ENCODE data around the gene TMEM30B.
"Not testable (repeated sequence)": the region's sequence is repeated elsewhere in the genome, so short reads cannot be mapped to it uniquely, and the experiment has no call there.

The TMEM30B gene

GRCh38 chr14:61325166-61325565 lies 44.0 kb upstream of the TMEM30B start:
- H3K4me3 ChIP-seq (replicated peaks in 1 of 2; ENCODE audit: low read depth in 2 of 2, low read length in 2 of 2), result no peak overlapping the region
- DNase-seq (ENCODE audit: low read depth in 2 of 2), result no peak
- TF ChIP-seq CTCF (IDR thresholded peaks at IDR 0.05; ENCODE audit: low read depth, low read length), result no peak

- H3K4me3 ChIP-seq (replicated peaks in 1 of 2; ENCODE audit: low read depth in 2 of 2, low read length in 2 of 2), result no peak overlapping the region
- DNase-seq (ENCODE audit: low read depth in 2 of 2), result no peak
- no peak for TF ChIP-seq CTCF (IDR thresholded peaks at IDR 0.05; ENCODE audit: low read depth, low read length)
Measured at GRCh38 chr14:61323970-61324369, 42.8 kb upstream of the TMEM30B start.

GRCh38 chr14:61322799-61323290 lies 41.7 kb upstream of the TMEM30B start:
- no peak for TF ChIP-seq CTCF (IDR thresholded peaks at IDR 0.05; ENCODE audit: low read depth, low read length)
- peak; percentile 14 to 58 for DNase-seq (ENCODE audit: low read depth in 2 of 2)
- peak overlapping the region; percentile 58 to 67 for H3K4me3 ChIP-seq (replicated peaks in 1 of 2; ENCODE audit: low read depth in 2 of 2, low read length in 2 of 2)

GRCh38 chr14:61322011-61322798 lies 41.1 kb upstream of the TMEM30B start:
- peak overlapping the region; percentile 58 to 67 for H3K4me3 ChIP-seq (replicated peaks in 1 of 2; ENCODE audit: low read depth in 2 of 2, low read length in 2 of 2)
- no peak for TF ChIP-seq CTCF (IDR thresholded peaks at IDR 0.05; ENCODE audit: low read depth, low read length)
- no peak for DNase-seq (ENCODE audit: low read depth in 2 of 2)

GRCh38 chr14:61321385-61322010 lies 40.4 kb upstream of the TMEM30B start, which contains the start of gene PRKCH:
Gene PRKCH, plus strand, starts transcription at chr14:61321579. Its CDS starts 523 bp downstream, at chr14:61322102.
- H3K4me3 ChIP-seq (replicated peaks in 1 of 2; ENCODE audit: low read depth in 2 of 2, low read length in 2 of 2), result peak within 1 kb of the TSS; percentile 58 to 67
- peak; percentile 17 for TF ChIP-seq CTCF (IDR thresholded peaks at IDR 0.05; ENCODE audit: low read depth, low read length)
- DNase-seq (ENCODE audit: low read depth in 2 of 2), result peak; percentile 62 to 64

GRCh38 chr14:61320806-61321384 lies 39.8 kb upstream of the TMEM30B start:
- peak overlapping the region; percentile 58 to 67 for H3K4me3 ChIP-seq (replicated peaks in 1 of 2; ENCODE audit: low read depth in 2 of 2, low read length in 2 of 2)
- DNase-seq (ENCODE audit: low read depth in 2 of 2), result no peak
- TF ChIP-seq CTCF (IDR thresholded peaks at IDR 0.05; ENCODE audit: low read depth, low read length), result no peak

GRCh38 chr14:61320170-61320569 lies 39.0 kb upstream of the TMEM30B start:
- H3K4me3 ChIP-seq (replicated peaks in 1 of 2; ENCODE audit: low read depth in 2 of 2, low read length in 2 of 2); DNase-seq (ENCODE audit: low read depth in 2 of 2): not testable (repeated sequence)

Data from cardiac fibroblast (primary cell).